ENCODE results near the gene TRIM5.

TRIM5 gene

DNA sequence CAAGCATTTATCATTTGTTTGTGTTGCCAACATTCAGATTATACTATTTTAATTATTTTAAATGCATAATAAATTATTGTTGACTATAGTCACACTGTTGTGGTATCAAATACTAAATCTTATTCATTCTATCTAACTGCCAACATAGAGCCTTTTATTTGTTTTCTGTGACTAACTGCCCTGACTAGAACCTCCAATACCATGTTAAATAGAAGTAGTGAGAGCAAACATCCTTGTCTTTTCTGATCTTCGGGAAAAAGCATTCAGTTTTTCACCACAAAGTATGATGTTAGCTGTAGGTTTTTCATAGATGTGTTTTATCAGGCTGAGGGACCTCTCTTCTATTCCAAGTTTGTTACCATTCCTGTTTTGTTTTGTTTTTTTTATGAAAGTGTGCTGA lies 44.9 kb downstream of the TRIM5 start:
- no peak overlapping the region for H3K4me3 ChIP-seq (ENCODE audit: low read length, poor library complexity, severe bottlenecking)
- TF ChIP-seq, protein P1, sequence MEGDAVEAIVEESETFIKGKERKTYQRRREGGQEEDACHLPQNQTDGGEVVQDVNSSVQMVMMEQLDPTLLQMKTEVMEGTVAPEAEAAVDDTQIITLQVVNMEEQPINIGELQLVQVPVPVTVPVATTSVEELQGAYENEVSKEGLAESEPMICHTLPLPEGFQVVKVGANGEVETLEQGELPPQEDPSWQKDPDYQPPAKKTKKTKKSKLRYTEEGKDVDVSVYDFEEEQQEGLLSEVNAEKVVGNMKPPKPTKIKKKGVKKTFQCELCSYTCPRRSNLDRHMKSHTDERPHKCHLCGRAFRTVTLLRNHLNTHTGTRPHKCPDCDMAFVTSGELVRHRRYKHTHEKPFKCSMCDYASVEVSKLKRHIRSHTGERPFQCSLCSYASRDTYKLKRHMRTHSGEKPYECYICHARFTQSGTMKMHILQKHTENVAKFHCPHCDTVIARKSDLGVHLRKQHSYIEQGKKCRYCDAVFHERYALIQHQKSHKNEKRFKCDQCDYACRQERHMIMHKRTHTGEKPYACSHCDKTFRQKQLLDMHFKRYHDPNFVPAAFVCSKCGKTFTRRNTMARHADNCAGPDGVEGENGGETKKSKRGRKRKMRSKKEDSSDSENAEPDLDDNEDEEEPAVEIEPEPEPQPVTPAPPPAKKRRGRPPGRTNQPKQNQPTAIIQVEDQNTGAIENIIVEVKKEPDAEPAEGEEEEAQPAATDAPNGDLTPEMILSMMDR (conservative IDR thresholded peaks at IDR 0.05; ENCODE audit: low read length): no peak
- TF ChIP-seq EZH2phosphoT487 (IDR thresholded peaks at IDR 0.05; ENCODE audit: borderline replicate concordance): no peak
- H3K9ac ChIP-seq (ENCODE audit: low read depth, low read length, poor library complexity, severe bottlenecking): no peak overlapping the region
- no peaks in the 10 kb centered on the region for H4K20me1 ChIP-seq (ENCODE audit: insufficient read depth, low read length, poor library complexity, severe bottlenecking)
- H3K27me3 ChIP-seq (ENCODE audit: insufficient read depth, low read length, poor library complexity, severe bottlenecking): no peaks in the 10 kb centered on the region
- no peaks in the 10 kb centered on the region for H3K36me3 ChIP-seq (ENCODE audit: insufficient read depth, low read length)
- H2AFZ ChIP-seq (ENCODE audit: low read length): no peak overlapping the region
- no peaks in the 10 kb centered on the region for H3K4me1 ChIP-seq (ENCODE audit: insufficient read depth, low read length, poor library complexity, severe bottlenecking)
- no peak overlapping the region for H3K4me2 ChIP-seq (ENCODE audit: low read depth, low read length, poor library complexity, severe bottlenecking)
- H3K79me2 ChIP-seq (ENCODE audit: insufficient read depth, low read length): no peaks in the 10 kb centered on the region
- no peaks in the 10 kb centered on the region for H3K9me3 ChIP-seq (ENCODE audit: insufficient read depth, low read depth, low read length)
- no peaks in the 10 kb centered on the region for H3K9me2 ChIP-seq (replicated peaks; ENCODE audit: low read depth, low read length)
- no peaks in the 10 kb centered on the region for H3F3A ChIP-seq (ENCODE audit: low read depth)

DNA sequence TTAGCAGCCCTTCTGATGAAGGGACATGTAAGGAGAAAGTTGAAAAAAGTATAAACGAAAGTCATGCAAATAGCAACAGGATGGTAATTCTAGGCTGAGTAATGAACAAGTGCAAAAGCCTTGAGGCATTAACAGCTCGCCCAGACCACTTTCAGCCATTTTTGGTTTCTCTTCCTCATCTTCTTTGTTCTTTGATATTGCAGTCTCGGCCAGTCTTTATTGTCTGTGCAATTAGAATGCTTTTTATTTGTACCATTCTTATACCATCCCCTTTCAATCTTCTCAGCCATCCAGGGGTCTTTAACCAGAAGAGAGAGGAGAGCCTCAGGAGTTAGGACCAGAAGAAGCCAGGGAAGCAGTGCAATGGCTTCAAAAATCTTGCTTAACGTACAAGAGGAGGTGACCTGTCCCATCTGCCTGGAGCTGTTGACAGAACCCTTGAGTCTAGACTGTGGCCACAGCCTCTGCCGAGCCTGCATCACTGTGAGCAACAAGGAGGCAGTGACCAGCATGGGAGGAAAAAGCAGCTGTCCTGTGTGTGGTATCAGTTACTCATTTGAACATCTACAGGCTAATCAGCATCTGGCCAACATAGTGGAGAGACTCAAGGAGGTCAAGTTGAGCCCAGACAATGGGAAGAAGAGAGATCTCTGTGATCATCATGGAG lies 52.8 kb downstream of the TRIM5 start:
- no peaks in the 10 kb centered on the region for H3K79me2 ChIP-seq (ENCODE audit: insufficient read depth, low read length)
- no peak overlapping the region for H3K9ac ChIP-seq (ENCODE audit: low read depth, low read length, poor library complexity, severe bottlenecking)
- peaks cover 9% of the 10 kb centered on the region for H3K4me1 ChIP-seq (ENCODE audit: insufficient read depth, low read length, poor library complexity, severe bottlenecking)
- no peaks in the 10 kb centered on the region for H4K20me1 ChIP-seq (ENCODE audit: insufficient read depth, low read length, poor library complexity, severe bottlenecking)
- no peak overlapping the region for H3K4me3 ChIP-seq (ENCODE audit: low read length, poor library complexity, severe bottlenecking)
- H3K4me2 ChIP-seq (ENCODE audit: low read depth, low read length, poor library complexity, severe bottlenecking): no peak overlapping the region
- H3K9me2 ChIP-seq (replicated peaks; ENCODE audit: low read depth, low read length): no peaks in the 10 kb centered on the region
- H3F3A ChIP-seq (ENCODE audit: low read depth): no peaks in the 10 kb centered on the region
- TF ChIP-seq, protein P1 (conservative IDR thresholded peaks at IDR 0.05; ENCODE audit: low read length): no peak
- TF ChIP-seq EZH2phosphoT487 (IDR thresholded peaks at IDR 0.05; ENCODE audit: borderline replicate concordance): no peak
- no peaks in the 10 kb centered on the region for H3K27me3 ChIP-seq (ENCODE audit: insufficient read depth, low read length, poor library complexity, severe bottlenecking)
- H2AFZ ChIP-seq (ENCODE audit: low read length): no peak overlapping the region
- H3K36me3 ChIP-seq (ENCODE audit: insufficient read depth, low read length): no peaks in the 10 kb centered on the region
- H3K9me3 ChIP-seq (ENCODE audit: insufficient read depth, low read depth, low read length): no peaks in the 10 kb centered on the region

DNA sequence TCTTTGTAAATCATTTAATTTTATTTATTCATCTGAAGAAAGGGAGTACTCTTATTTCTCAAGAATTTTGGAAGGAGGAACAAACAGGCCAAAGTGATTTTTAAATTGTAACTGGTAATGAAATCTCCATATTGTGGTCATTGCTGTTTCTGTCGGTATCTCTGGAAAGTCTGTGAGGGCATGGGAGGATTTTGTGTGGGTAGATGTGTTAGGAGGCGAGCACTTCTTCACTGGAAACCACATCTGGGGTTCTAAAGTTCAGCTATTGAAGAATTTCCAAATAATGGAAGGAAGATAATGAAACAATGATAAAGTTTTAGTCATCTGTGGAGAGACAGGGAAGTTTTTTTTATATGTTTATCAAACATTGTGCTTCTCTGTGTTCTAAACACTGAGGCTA lies 53.5 kb downstream of the TRIM5 start:
- no peak overlapping the region for H3K9ac ChIP-seq (ENCODE audit: low read depth, low read length, poor library complexity, severe bottlenecking)

More for the DNA sequence above, 53.5 kb downstream of the TRIM5 start:
- Histone ChIP-seq H3K4me3 (ENCODE audit: low read length, poor library complexity, severe bottlenecking) (no peak overlapping the region), H3K4me2 (ENCODE audit: low read depth, low read length, poor library complexity, severe bottlenecking) (no peak overlapping the region), H3K79me2 (ENCODE audit: insufficient read depth, low read length) (no peaks in the 10 kb centered on the region), H3K27me3 (ENCODE audit: insufficient read depth, low read length, poor library complexity, severe bottlenecking) (no peaks in the 10 kb centered on the region), H3K9me3 (ENCODE audit: insufficient read depth, low read depth, low read length) (no peaks in the 10 kb centered on the region), H4K20me1 (ENCODE audit: insufficient read depth, low read length, poor library complexity, severe bottlenecking) (no peaks in the 10 kb centered on the region), H3K9me2 (replicated peaks; ENCODE audit: low read depth, low read length) (no peaks in the 10 kb centered on the region), H3F3A (ENCODE audit: low read depth) (no peaks in the 10 kb centered on the region), H3K36me3 (ENCODE audit: insufficient read depth, low read length) (no peaks in the 10 kb centered on the region), H3K4me1 (ENCODE audit: insufficient read depth, low read length, poor library complexity, severe bottlenecking) (peaks cover 14% of the 10 kb centered on the region), H2AFZ (ENCODE audit: low read length) (no peak overlapping the region)
- no peak for TF ChIP-seq EZH2phosphoT487 (IDR thresholded peaks at IDR 0.05; ENCODE audit: borderline replicate concordance)
- TF ChIP-seq, protein P1 (conservative IDR thresholded peaks at IDR 0.05; ENCODE audit: low read length): no peak
